SK-MEL-5 (cell line): ENCODE measurements around the gene KRT17. TPM values are rescaled to one million over a fixed set of nuclear protein-coding genes. Genes with fewer than 3 reads are reported as not detected.
A peak's percentile ranks its signal among the peaks of the same experiment; 100 is the strongest.

Experiments
- DNase-seq: peaks from one replicate; pipeline ENCODE4 v3.0.0-alpha.2; 2016; ENCODE audit warnings: low read depth, low spot score
- in situ Hi-C: cut with HindIII; loops from 2 replicates; pipeline ENCODE4 v1.10.0; 2016; ENCODE audit warnings: low sequenced_read_pairs, high pct_unique_total_duplicates, low pct_unique_long_range_greater_than_20kb
- total RNA-seq: library from RNA; depleted of rRNA; stranded (reverse); fragments of >200 nt; shearing (Covaris generic); gene quantifications from 2 replicates; pipeline ENCODE4 v1.2.3, GENCODE V29; 2014

KRT17 gene
- total RNA-seq, 1 experiment from 2014 or later = not detected

DNA sequence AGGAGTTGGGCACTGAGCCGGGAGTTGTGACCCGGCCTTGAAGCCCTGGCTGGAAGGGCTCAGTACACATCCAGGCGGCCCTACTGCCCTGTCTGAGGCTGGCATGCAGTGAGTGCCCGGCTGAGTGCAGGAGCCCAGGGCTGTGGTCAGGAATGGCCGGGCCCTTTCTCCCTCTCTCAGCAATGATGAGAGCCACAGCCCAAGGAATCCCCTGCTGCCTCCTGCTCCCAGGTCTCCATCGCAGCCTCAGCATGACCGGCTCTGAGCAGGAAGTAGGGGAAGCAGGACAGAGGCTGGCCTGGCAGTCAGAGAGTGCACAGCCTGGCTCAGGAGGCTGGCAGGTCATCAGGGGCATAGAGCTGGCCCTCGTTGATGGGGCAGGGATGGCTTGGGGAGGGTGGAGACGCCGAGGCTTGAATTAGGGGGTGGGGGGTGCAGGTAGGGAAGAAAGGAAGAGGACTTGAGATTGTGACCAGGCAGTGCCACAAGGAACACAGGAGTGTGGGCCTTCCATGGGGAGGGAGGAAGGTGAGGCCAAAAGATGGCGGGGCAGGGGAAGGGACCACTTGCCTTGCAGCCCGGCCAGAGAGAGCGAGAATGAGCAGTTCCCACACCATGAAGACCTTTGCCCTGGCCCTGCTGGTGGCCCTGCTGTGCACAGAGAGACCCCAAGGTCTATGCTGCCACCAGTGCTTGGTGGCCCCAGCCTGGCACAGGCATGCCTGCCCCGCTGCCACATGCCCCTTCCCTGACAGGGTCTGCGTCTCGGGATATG is 32.1 kb upstream of the KRT17 start:
- DNase-seq = no peak
- in situ Hi-C loops = no loop called here

- DNase-seq = no peak
- in situ Hi-C loops = no loop called here
Measured at GRCh38 chr17:41655611-41656111, 31.3 kb upstream of the KRT17 start.

DNA sequence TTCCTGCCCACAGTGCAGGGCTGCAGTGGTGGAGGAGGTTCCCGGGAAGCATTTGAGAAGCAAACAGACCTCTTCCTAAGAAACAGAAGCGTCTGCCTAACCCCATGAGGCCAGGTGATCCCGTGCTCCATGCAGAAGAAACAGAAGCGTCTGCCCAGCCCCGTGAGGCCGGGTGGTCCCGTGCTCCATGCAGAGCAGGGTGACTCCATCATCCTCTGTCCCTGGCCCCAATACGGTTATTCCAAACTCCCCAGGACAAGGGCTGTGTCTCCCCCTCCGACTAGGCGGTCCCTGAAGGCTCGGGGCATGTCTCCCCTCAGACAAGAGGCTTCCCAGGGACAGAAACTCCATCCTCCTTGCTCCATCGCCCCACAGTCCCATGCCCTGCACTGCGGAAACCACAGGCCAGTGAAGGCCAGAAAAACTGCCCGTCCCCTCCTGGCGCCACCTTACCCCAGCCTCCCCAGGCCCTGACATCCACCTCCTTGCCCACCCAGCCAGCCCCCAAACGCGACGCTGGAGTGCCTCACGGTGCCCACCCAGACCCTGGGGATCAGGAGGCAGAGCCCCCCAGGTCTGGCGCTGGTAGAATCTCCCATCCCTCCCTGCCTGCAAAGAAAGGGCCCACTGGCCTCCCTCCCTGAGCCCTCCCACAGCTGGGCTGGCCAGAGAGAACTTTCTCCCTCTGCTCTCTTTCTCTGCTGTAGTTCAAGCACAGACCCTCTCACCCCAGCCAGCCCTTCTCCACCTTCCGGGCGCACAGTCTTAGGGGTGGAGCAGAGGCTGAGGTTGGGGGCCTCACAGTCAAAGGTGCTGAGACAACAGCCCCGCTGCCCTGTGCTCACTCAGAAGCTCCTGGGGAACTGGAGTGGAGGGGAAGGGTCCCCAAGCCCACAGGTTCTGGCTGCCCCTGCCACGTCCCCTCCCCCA is 30.6 kb upstream of the KRT17 start:
- in situ Hi-C loops = no loop called here
- DNase-seq = no peak

DNA sequence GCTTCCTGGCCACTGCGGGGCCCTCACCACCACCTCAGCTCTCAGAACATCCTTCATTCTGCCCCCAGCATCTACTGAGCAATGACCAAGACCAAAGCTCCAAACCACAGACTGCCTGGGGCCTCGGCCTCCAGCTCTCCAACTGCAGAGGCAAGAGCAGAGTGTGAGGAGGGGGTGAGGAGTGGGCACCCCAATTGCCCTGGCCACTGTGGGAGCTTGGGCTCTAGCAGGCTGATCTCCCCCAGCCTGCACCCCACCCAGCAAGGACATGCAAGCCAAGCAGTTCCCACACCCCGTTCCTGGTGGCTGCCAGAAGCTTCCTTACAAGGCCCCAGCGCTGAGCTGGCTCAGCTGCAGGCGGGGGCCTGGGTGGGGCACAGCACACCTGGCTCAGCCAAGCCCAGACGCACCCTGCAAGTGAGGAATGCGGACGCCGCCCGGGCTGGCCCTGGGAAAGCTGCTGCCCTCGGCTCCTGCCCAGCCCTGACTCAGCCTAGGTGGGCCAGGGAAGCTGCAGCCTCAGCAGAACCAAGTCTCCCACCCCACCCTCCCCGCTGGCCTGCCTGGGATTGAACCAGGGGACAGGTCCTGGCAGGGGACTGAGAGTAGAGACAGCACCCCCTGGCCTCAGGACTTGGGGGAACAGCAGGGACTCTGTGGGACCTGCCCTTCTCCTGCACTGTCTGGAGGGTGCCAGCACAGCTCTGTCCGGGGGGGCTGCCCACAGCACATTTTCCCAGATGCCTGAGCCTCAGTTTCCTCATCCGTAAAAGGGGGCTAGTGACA is 29.7 kb upstream of the KRT17 start:
- in situ Hi-C loops = no loop called here
- no peak for DNase-seq

GRCh38 chr17:41653421-41653820 is 29.0 kb upstream of the KRT17 start:
- DNase-seq = no peak

GRCh38 chr17:41652461-41652970 is 28.1 kb upstream of the KRT17 start:
- in situ Hi-C loops = no loop called here
- DNase-seq = no peak

More at GRCh38 chr17:41653421-41653820, 29.0 kb upstream of the KRT17 start:
- in situ Hi-C loops = no loop called here

DNA sequence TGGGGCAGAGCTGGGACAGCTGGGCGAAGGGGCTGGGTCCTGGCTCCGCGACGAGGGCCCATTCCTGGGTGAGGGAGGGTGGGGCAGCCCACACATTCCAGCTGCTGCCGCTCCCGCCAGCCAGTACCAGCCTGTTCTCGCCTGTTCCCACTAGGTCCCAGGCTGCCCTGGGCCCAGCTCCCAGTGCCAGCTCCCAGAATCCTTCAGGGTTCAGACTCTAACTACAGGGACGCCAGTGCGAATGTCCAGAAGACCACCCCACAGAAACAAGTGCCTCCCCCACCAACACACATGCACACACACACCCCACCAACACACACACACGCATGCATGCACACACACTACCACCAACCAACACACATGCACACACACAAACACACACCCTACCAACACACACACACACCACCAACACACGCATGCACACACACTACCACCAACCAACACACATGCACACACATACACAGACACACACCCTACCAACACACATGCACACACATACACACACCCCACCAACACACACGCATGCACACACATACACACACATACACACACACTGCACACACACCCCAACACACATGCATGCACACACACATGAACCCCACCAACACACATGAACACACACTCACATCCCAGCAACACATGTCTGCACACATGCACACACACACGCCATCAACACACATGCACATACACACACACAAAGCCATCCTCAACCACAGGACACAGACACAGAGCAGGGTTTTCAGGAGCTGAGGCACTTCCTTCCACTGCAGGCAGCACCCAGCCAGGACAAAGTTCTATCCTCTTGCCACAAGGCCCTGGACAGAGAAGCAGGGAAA is 27.5 kb upstream of the KRT17 start:
- DNase-seq = no peak
- in situ Hi-C loops = no loop called here

DNA sequence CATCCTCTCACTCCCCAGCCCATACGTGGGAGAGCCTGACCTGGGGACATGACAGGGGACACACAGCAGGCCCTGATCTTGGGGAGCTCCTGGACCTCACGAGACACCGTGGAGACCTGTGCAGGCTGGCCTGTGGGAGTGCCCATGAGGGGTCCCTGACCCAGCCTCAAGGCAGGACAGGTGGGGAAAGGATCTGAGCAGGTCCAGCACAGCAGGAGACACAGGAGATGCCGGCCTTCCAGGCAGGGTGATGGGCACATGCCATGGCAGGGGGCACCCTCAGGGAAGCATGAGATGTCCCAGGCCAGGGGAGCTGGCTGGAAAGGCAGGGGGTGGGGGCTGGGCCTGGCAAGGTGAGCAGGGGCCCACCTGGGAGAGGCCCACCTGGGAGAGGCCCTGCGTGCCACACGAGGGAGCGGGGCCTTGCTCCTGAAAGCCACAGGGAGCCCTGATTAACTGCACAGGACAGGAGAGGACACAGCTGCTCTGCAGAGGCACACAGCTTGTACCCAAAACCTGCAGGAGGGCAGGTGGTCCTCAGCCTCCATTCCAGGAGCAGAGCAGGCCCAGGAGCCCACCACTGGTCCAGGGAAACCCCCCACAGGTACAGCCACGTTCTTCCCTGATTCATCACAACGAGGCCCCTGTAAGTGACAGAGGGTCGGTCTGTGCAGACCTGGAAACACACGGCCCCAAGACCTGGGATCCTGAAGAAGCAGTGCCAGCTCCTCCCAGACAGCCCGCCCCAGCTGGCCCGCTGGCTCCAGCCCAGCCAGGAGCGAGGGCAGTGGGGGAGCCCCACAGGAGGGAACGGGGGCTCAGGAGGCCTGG is 26.6 kb upstream of the KRT17 start:
- in situ Hi-C loops = no loop called here
- no peak for DNase-seq

GRCh38 chr17:41649923-41650519 is 25.6 kb upstream of the KRT17 start:
- DNase-seq = no peak
- in situ Hi-C loops = no loop called here

DNA sequence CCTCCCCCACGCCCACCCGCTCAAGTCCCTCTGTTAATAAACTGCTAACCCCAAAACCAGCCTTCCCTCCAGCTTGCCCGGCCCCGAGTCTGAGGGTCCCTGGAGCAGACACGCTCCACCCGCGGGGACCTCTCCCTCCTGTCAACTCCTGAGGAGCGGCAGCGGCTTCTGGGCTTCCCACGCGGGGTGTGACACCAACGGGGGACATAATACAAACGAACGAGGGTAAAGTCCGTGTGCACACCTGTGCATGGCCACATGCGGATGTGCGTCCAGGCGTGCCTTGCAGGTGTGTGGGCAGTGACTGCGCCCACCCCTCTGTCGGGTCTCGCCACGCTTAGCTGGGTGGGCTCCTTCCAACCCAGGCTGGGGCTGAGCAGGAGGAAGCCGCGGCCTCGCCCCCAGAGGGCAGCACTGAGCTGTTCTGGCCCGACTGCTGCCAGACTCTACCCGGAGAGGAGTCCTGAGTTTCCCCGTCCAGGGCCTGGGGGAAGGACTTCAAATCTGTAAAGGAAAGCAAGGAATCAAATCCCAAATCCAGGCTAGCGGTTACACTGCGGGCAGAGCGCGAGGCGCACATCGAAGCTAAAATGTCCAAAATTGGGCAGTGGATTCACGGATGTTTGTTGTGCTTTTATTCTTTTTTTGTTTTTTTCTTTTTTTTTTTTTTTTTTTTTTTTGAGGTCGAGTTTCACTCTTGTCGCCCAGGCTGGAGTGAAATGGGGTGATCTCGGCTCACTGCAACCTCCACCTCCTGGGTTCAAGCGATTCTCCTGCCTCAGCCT is 24.2 kb upstream of the KRT17 start:
- in situ Hi-C loops = no loop called here
- peak; percentile 86 for DNase-seq

- in situ Hi-C loops = no loop called here
- peak; percentile 74 for DNase-seq
Measured at GRCh38 chr17:41647940-41648410, 23.6 kb upstream of the KRT17 start.

- DNase-seq = no peak
- in situ Hi-C loops = no loop called here
Measured at GRCh38 chr17:41647038-41647813, 22.9 kb upstream of the KRT17 start.

- in situ Hi-C loops = no loop called here
- DNase-seq = no peak
Measured at GRCh38 chr17:41642252-41643156, 18.1 kb upstream of the KRT17 start.
